K562 (cell line): Measurements from ENCODE around the gene RAPGEF5.

Experiments
- FOXM1 ChIP-seq, 2 experiments: fragments of 450-650 bp in 1 of 2; sonication (generic) in 1 of 2; formaldehyde crosslinking in 1 of 2; IDR thresholded peaks; 2 replicates each; pipeline versions ENCODE4 v1.6.1 to v1.9.0; 2017 to 2022; ENCODE audit warnings: low read depth in 2 of 2, mild to moderate bottlenecking in 2 of 2, missing genetic modification reagents in 1 of 2, moderate library complexity in 1 of 2
- HDAC8 ChIP-seq: fragments of 450-650 bp; IDR thresholded peaks from 2 replicates; pipeline ENCODE4 v1.6.1; 2016; ENCODE audit warnings: mild to moderate bottlenecking, missing genetic modification characterization, moderate library complexity, missing compliant biosample characterization
- MLX ChIP-seq, 2 experiments: fragments of 450-650 bp in 1 of 2; sonication (generic) in 1 of 2; formaldehyde crosslinking; conservative IDR thresholded peaks; 2 replicates each; pipeline versions ENCODE4 v1.4.0 to v1.8.1; 2020 to 2022; ENCODE audit warnings: mild to moderate bottlenecking in 1 of 2, missing genetic modification reagents in 1 of 2
- ZEB2 ChIP-seq: fragments of 450-650 bp; IDR thresholded peaks from 2 replicates; pipeline ENCODE4 v1.6.1; 2016

DNA sequence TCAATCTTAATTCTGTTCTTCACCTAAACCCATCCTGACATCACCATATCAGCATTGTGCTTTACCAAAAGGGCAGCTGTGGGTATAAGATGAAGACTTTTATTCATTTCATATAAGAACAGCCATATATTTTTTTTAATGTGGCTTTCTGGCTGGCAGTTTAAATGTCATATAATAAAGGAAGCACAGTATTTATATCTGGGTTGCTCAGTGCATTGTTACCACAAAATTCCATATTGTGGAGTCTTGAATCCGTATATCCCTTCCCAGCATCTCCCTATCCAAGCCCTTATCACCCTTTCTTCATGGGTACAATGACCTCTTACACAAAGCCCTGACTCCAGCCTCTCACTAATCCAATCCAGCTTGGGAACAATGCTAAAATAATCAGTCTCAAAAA, 125.8 kb downstream of the RAPGEF5 start:
- TF ChIP-seq ZEB2 (no peak), MLX (CRISPR knock-in tag; conservative IDR thresholded peaks at IDR 0.05) (no peak), FOXM1 (IDR thresholded peaks at IDR 0.05; ENCODE audit: low read depth) (no peak), FOXM1 (CRISPR knock-in tag; IDR thresholded peaks at IDR 0.05; ENCODE audit: low read depth) (no peak), HDAC8 (tag) (no peak)
